Astrocyte of the spinal cord (primary cell): ENCODE measurements around the gene PSMD9.

ENCODE experiments used
- DNase-seq: peaks from one replicate; pipeline ENCODE4 v3.0.0; 2011; ENCODE audit warnings: low read depth, low spot score
- H3K4me3 ChIP-seq: 2 replicates; pipeline ENCODE4 v1.5.1; 2011; ENCODE audit warnings: low read depth, mild to moderate bottlenecking, low read length, moderate library complexity
- CTCF ChIP-seq: IDR thresholded peaks from 2 replicates; pipeline ENCODE4 v1.5.1; 2012; ENCODE audit warnings: low read depth, mild to moderate bottlenecking, low read length, inconsistent platforms
- in situ Hi-C: cut with HindIII; loops from 2 replicates; pipeline ENCODE4 v1.10.0; 2017; ENCODE audit warnings: low sequenced_read_pairs

The PSMD9 gene

GRCh38 chr12:121932176-121932536, 43.6 kb downstream of the PSMD9 start:
- no peak overlapping the region for H3K4me3 ChIP-seq
- no peak for TF ChIP-seq CTCF
- in situ Hi-C loops: no loop called here
- DNase-seq: no peak

- no peak overlapping the region for H3K4me3 ChIP-seq
- no peak for DNase-seq
- in situ Hi-C loops: no loop called here
- TF ChIP-seq CTCF: no peak
Measured at GRCh38 chr12:121932914-121933521, 44.4 kb downstream of the PSMD9 start.

- no peak overlapping the region for H3K4me3 ChIP-seq
- TF ChIP-seq CTCF: no peak
- in situ Hi-C loops: no loop called here
- peak; percentile 39 for DNase-seq
Measured at GRCh38 chr12:121933522-121934308, 45.1 kb downstream of the PSMD9 start.

GRCh38 chr12:121934309-121934664, 45.7 kb downstream of the PSMD9 start:
- DNase-seq: no peak
- TF ChIP-seq CTCF: no peak
- in situ Hi-C loops: no loop called here
- H3K4me3 ChIP-seq: no peak overlapping the region

GRCh38 chr12:121937654-121938053, 49.1 kb downstream of the PSMD9 start:
- in situ Hi-C loops: no loop called here
- H3K4me3 ChIP-seq: no peak overlapping the region
- no peak for TF ChIP-seq CTCF
- no peak for DNase-seq

- in situ Hi-C loops: no loop called here
- TF ChIP-seq CTCF: no peak
- DNase-seq: no peak
- H3K4me3 ChIP-seq: no peak overlapping the region
Measured at GRCh38 chr12:121939186-121939585, 50.6 kb downstream of the PSMD9 start.
